ENCODE data around the gene GNAQ.

- TF ChIP-seq MYC (IDR thresholded peaks at IDR 0.05; ENCODE audit: low read depth, low read length), result no peak
- TF ChIP-seq CTCF (IDR thresholded peaks at IDR 0.05; ENCODE audit: low read depth, low read length), result no peak
Observed at GRCh38 chr9:77831781-77832180, 199.8 kb downstream of the GNAQ start.
